HepG2 (cell line): ENCODE data around the gene OBI1. TPM values are rescaled to one million over a fixed set of nuclear protein-coding genes. Genes with fewer than 3 reads are reported as not detected.

Experiments
- ATAC-seq: fragments of 200-7000 bp; cut with Tn5 transposase; 3 replicates; pipeline ENCODE4 v1.9.1; 2020; ENCODE audit warnings: mild to moderate bottlenecking, moderate library complexity
- BruUV-seq: library from RNA; stranded (reverse); fragments of 400-500 nt; replicated peaks from 2 replicates; lab custom pipeline; 2021; lab: Mats Ljungman, UMichigan
- CTCF ChIA-PET: fragments of 300-600 bp; formaldehyde crosslinking; extraction: SDS; loops from one replicate; lab custom pipeline; 2021; ENCODE audit warnings: low total read pairs, inconsistent platforms, low intra/inter-chr PET ratio; lab: Yijun Ruan, JAX
- POLR2A ChIA-PET: fragments of 350-600 bp; sonication (Branson Sonifier 250); formaldehyde crosslinking; loops from one replicate; lab custom pipeline; 2020; ENCODE audit warnings: antibody characterized with exemption, inconsistent platforms; lab: Yijun Ruan, JAX
- DNase-seq: peaks from one replicate; pipeline ENCODE4 v3.0.0-alpha.2; 2015; ENCODE audit warnings: low spot score
- FAIRE-seq: peaks from 3 replicates; lab custom pipeline; 2011; peaks lifted over from hg19 to GRCh38; lab: Jason Lieb, UNC
- H2AFZ ChIP-seq: one replicate; pipeline ENCODE4 v1.6.1; 2011; ENCODE audit warnings: low read length, inconsistent platforms
- H3K27ac ChIP-seq: fragments of 300-600 bp; 3 replicates; pipeline ENCODE4 v1.8.0; 2011; ENCODE audit warnings: mixed run types, mild to moderate bottlenecking, mixed read lengths, low read length, inconsistent platforms; ENCODE audit not compliant: insufficient read depth; ENCODE audit errors: extremely low read length
- H3K27me3 ChIP-seq, 2 experiments: fragments of 200-600 bp in 1 of 2; 2 replicates in 1 of 2; 3 replicates in 1 of 2; pipeline versions ENCODE4 v1.6.0 to v1.8.0; 2011; ENCODE audit warnings: low read length in 2 of 2, mild to moderate bottlenecking in 2 of 2, moderate library complexity in 2 of 2, inconsistent platforms in 1 of 2; ENCODE audit not compliant: insufficient read depth in 2 of 2, control insufficient read depth in 1 of 2
- H3K36me3 ChIP-seq, 2 experiments: fragments of 200-600 bp in 1 of 2; replicated peaks in 1 of 2; 2 replicates in 1 of 2; 3 replicates in 1 of 2; pipeline versions ENCODE4 v1.5.1 to v1.8.0; 2011; ENCODE audit warnings: low read length in 2 of 2, inconsistent platforms in 1 of 2; ENCODE audit not compliant: insufficient read depth in 2 of 2, control insufficient read depth in 1 of 2
- H3K4me1 ChIP-seq: 2 replicates; pipeline ENCODE4 v1.5.1; 2012; ENCODE audit warnings: low read length, inconsistent platforms; ENCODE audit not compliant: insufficient read depth
- H3K4me2 ChIP-seq: 2 replicates; pipeline ENCODE4 v1.6.0; 2011; ENCODE audit warnings: low read depth, low read length, inconsistent platforms
- H3K4me3 ChIP-seq, 3 experiments: fragments of 200-600 bp in 1 of 3; sonication (generic), shearing (Covaris generic) in 1 of 3; replicated peaks in 1 of 3; 2 replicates each; pipeline ENCODE4 v1.5.1; 2011 to 2016; ENCODE audit warnings: low read length in 3 of 3, inconsistent platforms in 2 of 3, low read depth in 2 of 3, mild to moderate bottlenecking in 2 of 3, control low read depth in 1 of 3, mixed read lengths in 1 of 3; ENCODE audit not compliant: insufficient read depth in 1 of 3
- H3K79me2 ChIP-seq: one replicate; pipeline ENCODE4 v1.6.1; 2011; ENCODE audit warnings: low read length, inconsistent platforms; ENCODE audit not compliant: insufficient read depth
- H3K9ac ChIP-seq: 2 replicates; pipeline ENCODE4 v1.6.0; 2011; ENCODE audit warnings: mild to moderate bottlenecking, low read depth, low read length, inconsistent platforms; ENCODE audit not compliant: insufficient read depth
- H3K9me3 ChIP-seq: 2 replicates; pipeline ENCODE4 v1.5.1; 2012; ENCODE audit warnings: mild to moderate bottlenecking, low read length
- H4K20me1 ChIP-seq: 2 replicates; pipeline ENCODE4 v1.6.0; 2011; ENCODE audit warnings: inconsistent platforms, mild to moderate bottlenecking, low read length, moderate library complexity; ENCODE audit not compliant: insufficient read depth
- HOXD1 ChIP-seq: sonication (generic); formaldehyde crosslinking; IDR thresholded peaks from 2 replicates; pipeline ENCODE4 v1.5.0; 2020; ENCODE audit warnings: missing genetic modification reagents
- JARID2 ChIP-seq: sonication (generic); formaldehyde crosslinking; IDR thresholded peaks from 2 replicates; pipeline ENCODE4 v1.8.1; 2023; ENCODE audit warnings: missing genetic modification reagents, inconsistent platforms; ENCODE audit not compliant: insufficient replicate concordance
- MYNN ChIP-seq: sonication (generic); formaldehyde crosslinking; IDR thresholded peaks from 2 replicates; pipeline ENCODE4 v1.4.0; 2020; ENCODE audit warnings: mild to moderate bottlenecking, low read depth, missing genetic modification reagents
- NFE2L2 ChIP-seq: fragments of 150-350 bp; IDR thresholded peaks from 2 replicates; pipeline ENCODE4 v1.6.1; 2014; ENCODE audit warnings: low read length
- NFRKB ChIP-seq: fragments of 450-650 bp; IDR thresholded peaks from 2 replicates; pipeline ENCODE4 v1.6.1; 2017
- XRCC5 ChIP-seq: fragments of 200-400 bp; formaldehyde crosslinking; optimal IDR thresholded peaks from 2 replicates; pipeline ENCODE3; 2017; ENCODE audit warnings: mild to moderate bottlenecking, low read length
- ZNF24 ChIP-seq: fragments of 450-650 bp; IDR thresholded peaks from 2 replicates; pipeline ENCODE4 v1.6.1; 2017; ENCODE audit warnings: antibody characterized with exemption, mild to moderate bottlenecking
- ZNF652 ChIP-seq: IDR thresholded peaks from 2 replicates; pipeline ENCODE4 v1.6.1; 2016; ENCODE audit warnings: low read depth, borderline replicate concordance
- WGBS: methylation state at CpG from one replicate; pipeline ENCODE4 v1.1.6; 2017; ENCODE audit warnings: low lambda C conversion rate; 5-methylcytosine and 5-hydroxymethylcytosine counted together
- in situ Hi-C: cut with HindIII; loops from 2 replicates; pipeline ENCODE4 v1.10.0; 2017; ENCODE audit warnings: low pct_unique_long_range_greater_than_20kb; ENCODE audit not compliant: extremely low pct_ligation_motif_present
- intact Hi-C: fragments of 100-400 bp; cut with micrococcal nuclease; formaldehyde crosslinking; loops from one replicate; pipeline ENCODE4 v1.10.0; 2022; ENCODE audit not compliant: unreplicated experiment
- polyA plus RNA-seq, 8 experiments: library from polyadenylated mRNA; depleted of rRNA in 3 of 8; stranded (reverse) in 7 of 8; unstranded in 1 of 8; fragments of >200 nt; fragmentation: Illumina TruSeq in 4 of 8; extraction: Trizol in 4 of 8; gene quantifications; 2 replicates each; pipeline versions ENCODE4 v1.2.1 to v1.2.3, GENCODE V29; 2011 to 2016; ENCODE audit warnings: low read depth in 4 of 8, missing spikeins in 1 of 8, mixed read lengths in 1 of 8; ENCODE audit not compliant: insufficient read depth in 1 of 8
- total RNA-seq, 5 experiments: library from RNA; depleted of rRNA; stranded (reverse); fragments of >200 nt; fragmentation: Illumina TruSeq; extraction: Trizol; gene quantifications; 2 replicates each; pipeline ENCODE4 v1.2.3, GENCODE V29; 2016; ENCODE audit warnings: low read depth in 1 of 5
- TF ChIP-seq, protein P1 (sequence below): sonication (generic); formaldehyde crosslinking; IDR thresholded peaks from 2 replicates; pipeline ENCODE4 v1.5.0; 2020; ENCODE audit warnings: missing genetic modification reagents
- TF ChIP-seq, protein P2 (sequence below): sonication (generic); formaldehyde crosslinking; IDR thresholded peaks from 2 replicates; pipeline ENCODE4 v1.8.0; 2022; ENCODE audit warnings: missing genetic modification reagents, low read depth, mild to moderate bottlenecking, borderline replicate concordance
- TF ChIP-seq, protein P3 (sequence below): sonication (generic); formaldehyde crosslinking; IDR thresholded peaks from 2 replicates; pipeline ENCODE4 v1.5.0; 2020; ENCODE audit warnings: missing genetic modification reagents

OBI1 gene
- total and polyA plus RNA-seq, 2 of the 13 experiments (the other 11 are each of a cell fraction or from before 2014, with no cell fraction given), result 7.8 to 23.5 TPM

DNA sequence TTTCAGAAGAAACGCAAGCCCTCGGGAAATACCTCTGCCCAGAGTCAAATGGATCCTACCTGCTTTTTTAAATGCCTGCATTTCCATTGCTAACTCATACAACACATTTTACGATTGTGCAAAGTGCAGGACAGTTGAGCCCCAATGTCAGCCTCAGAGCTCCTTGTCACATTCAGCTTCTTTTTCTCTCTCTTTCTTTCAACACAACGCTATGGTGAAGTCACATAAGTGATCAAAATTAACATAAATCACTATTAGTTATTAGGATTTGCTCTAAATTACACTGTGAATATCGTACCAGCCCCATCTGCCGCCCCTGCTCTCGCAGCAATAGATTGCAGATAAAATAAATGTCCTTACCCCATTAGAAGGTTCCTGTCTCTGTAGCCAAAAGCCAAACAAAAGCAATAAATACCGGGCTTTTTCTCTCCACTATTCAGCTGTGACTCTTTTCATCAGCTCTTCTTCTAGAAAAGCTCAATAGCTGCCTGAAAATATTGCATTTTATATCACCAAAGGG lies 64.4 kb downstream of the OBI1 start:
- no peak for FAIRE-seq
- H3K27ac ChIP-seq, result no peak overlapping the region
- H4K20me1 ChIP-seq, result no peaks in the 10 kb centered on the region
- no peak for DNase-seq
- no peak overlapping the region for H3K9ac ChIP-seq
- no peak overlapping the region for H2AFZ ChIP-seq
- 11% methylated on average over 8 of the region's 8 CpGs for WGBS
- POLR2A ChIA-PET, result no interaction called here
- no TSS peak for BruUV-seq
- CTCF ChIA-PET, result no interaction called here
- peaks cover 0 to 41% of the 10 kb centered on the region in 2 experiments; a peak in 2 of 5 replicates for H3K27me3 ChIP-seq
- no peaks in the 10 kb centered on the region for H3K9me3 ChIP-seq
- ATAC-seq, result no peak
- TF ChIP-seq, protein P1, sequence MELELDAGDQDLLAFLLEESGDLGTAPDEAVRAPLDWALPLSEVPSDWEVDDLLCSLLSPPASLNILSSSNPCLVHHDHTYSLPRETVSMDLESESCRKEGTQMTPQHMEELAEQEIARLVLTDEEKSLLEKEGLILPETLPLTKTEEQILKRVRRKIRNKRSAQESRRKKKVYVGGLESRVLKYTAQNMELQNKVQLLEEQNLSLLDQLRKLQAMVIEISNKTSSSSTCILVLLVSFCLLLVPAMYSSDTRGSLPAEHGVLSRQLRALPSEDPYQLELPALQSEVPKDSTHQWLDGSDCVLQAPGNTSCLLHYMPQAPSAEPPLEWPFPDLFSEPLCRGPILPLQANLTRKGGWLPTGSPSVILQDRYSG (CRISPR knock-in tag), result no peak
- TF ChIP-seq, protein P2, sequence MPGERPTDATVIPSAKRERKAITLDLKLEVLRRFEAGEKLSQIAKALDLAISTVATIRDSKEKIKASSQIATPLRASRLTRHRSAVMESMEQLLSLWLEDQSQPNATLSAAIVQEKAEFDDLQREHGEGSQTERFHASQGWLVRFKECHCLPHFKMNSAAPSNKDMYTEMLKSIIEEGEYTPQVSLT (CRISPR knock-in tag), result no peak
- TF ChIP-seq MYNN, result no peak
- TF ChIP-seq, all 625 proteins: peak for 0
- H3K79me2 ChIP-seq, result no peaks in the 10 kb centered on the region
- intact Hi-C loops, result no loop called here
- in situ Hi-C loops, result no loop called here
- H3K4me3 ChIP-seq, result no peak overlapping the region
- H3K36me3 ChIP-seq, result no peaks in the 10 kb centered on the region
- H3K4me1 ChIP-seq, result peaks cover 6% of the 10 kb centered on the region; the same call in 1 of the 2 replicates
- H3K4me2 ChIP-seq, result no peak overlapping the region

DNA sequence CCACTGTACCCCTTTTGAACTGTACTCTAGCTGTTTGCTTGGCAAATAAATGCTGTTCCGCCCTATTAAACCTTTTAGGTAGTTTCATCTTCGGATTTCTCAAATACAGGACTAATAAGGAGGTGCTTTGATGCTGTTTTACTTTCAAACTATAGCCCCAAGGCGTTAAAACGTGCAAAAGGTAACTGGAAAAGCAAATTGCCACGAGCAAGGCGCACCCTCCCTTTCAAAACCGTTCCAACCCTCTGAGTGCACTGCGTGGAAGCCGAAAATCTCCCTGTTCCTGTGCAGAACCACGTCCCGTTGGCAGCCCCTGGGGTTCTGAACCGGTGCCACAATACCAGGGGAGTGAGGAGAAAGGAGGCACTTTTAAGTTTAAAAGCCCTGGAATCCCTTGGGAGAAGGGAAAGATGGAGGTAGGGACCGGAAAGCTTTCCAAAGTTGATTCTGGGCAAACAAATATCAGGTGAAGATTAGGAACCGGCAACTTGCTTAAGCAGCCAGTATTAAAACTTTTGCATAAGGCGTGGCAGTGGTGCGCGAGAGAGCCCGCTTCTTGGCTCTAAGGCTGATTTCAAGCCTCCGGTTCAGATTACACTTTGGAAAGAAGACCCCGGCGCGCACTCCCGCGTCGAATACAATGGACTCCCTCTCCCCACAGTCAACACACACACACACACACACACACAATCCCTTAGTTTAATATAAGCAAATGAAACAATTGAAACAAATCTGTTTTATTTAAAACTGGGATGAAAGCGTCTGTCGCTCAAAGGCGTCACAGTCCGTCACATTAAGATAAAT lies 65.1 kb downstream of the OBI1 start:
- no peaks in the 10 kb centered on the region for H3K36me3 ChIP-seq
- H3K4me1 ChIP-seq, result peaks cover 6% of the 10 kb centered on the region; the same call in 1 of the 2 replicates
- no TSS peak for BruUV-seq
- peaks cover 0 to 41% of the 10 kb centered on the region in 2 experiments; a peak in 2 of 5 replicates for H3K27me3 ChIP-seq
- FAIRE-seq (no peak), ATAC-seq (no peak), DNase-seq (no peak)
- WGBS, result 31% methylated on average over 28 of the region's 29 CpGs
- H2AFZ ChIP-seq, result no peak overlapping the region
- in situ Hi-C loops, result no loop called here
- no peaks in the 10 kb centered on the region for H4K20me1 ChIP-seq
- ChIA-PET CTCF (no interaction called here), POLR2A (no interaction called here)
- no peak overlapping the region for H3K4me3 ChIP-seq
- H3K79me2 ChIP-seq, result no peaks in the 10 kb centered on the region
- H3K9me3 ChIP-seq, result no peaks in the 10 kb centered on the region
- no peak overlapping the region for H3K9ac ChIP-seq
- H3K4me2 ChIP-seq, result 0 out of 2 replicates have a peak overlapping the region, but pooled peaks have one; percentile 12
- intact Hi-C loops, result no loop called here
- H3K27ac ChIP-seq, result no peak overlapping the region
- TF ChIP-seq HOXD1 (no peak), ZNF652 (no peak), XRCC5 (no peak), NFE2L2 (no peak), ZNF24 (no peak), JARID2 (CRISPR knock-in tag) (no peak), NFRKB (no peak)
- TF ChIP-seq, protein P3, sequence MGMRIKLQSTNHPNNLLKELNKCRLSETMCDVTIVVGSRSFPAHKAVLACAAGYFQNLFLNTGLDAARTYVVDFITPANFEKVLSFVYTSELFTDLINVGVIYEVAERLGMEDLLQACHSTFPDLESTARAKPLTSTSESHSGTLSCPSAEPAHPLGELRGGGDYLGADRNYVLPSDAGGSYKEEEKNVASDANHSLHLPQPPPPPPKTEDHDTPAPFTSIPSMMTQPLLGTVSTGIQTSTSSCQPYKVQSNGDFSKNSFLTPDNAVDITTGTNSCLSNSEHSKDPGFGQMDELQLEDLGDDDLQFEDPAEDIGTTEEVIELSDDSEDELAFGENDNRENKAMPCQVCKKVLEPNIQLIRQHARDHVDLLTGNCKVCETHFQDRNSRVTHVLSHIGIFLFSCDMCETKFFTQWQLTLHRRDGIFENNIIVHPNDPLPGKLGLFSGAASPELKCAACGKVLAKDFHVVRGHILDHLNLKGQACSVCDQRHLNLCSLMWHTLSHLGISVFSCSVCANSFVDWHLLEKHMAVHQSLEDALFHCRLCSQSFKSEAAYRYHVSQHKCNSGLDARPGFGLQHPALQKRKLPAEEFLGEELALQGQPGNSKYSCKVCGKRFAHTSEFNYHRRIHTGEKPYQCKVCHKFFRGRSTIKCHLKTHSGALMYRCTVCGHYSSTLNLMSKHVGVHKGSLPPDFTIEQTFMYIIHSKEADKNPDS (CRISPR knock-in tag), result no peak
